GM12878 (cell line): ENCODE data around the gene MPZL1. TPM values are rescaled to one million over a fixed set of nuclear protein-coding genes. Genes with fewer than 3 reads are reported as not detected.

Experiments used
- ATAC-seq: fragments of 200-7000 bp; cut with Tn5 transposase; 3 replicates; pipeline ENCODE4 v1.9.1; 2020; ENCODE audit warnings: mild to moderate bottlenecking, moderate library complexity
- BruUV-seq: library from RNA; stranded (reverse); fragments of 400-500 nt; replicated peaks from 2 replicates; lab custom pipeline; 2021; lab: Mats Ljungman, UMichigan
- CTCF ChIA-PET: fragments of 300-600 bp; sonication (Branson Sonifier 250); formaldehyde crosslinking; extraction: SDS; loops from one replicate; lab custom pipeline; 2021; ENCODE audit warnings: inconsistent platforms; lab: Yijun Ruan, JAX
- POLR2A ChIA-PET: fragments of 350-600 bp; formaldehyde crosslinking; extraction: SDS; loops from one replicate; lab custom pipeline; 2021; ENCODE audit warnings: inconsistent platforms; lab: Charles Lee
- RAD21 ChIA-PET: fragments of 300-600 bp; sonication (Branson Sonifier 250); formaldehyde crosslinking; loops from one replicate; lab custom pipeline; 2023; ENCODE audit warnings: antibody characterized with exemption; ENCODE audit not compliant: unreplicated experiment; lab: Charles Lee
- SMC1A ChIA-PET: fragments of 300-600 bp; sonication (Branson Sonifier 250); formaldehyde crosslinking; loops from one replicate; lab custom pipeline; 2023; ENCODE audit not compliant: unreplicated experiment, uncharacterized antibody; lab: Charles Lee
- DNase-seq: peaks from one replicate; pipeline ENCODE4 v3.0.0-alpha.2; 2011; ENCODE audit warnings: low read depth, low spot score
- FAIRE-seq: peaks from 3 replicates; lab custom pipeline; 2011; peaks lifted over from hg19 to GRCh38; lab: Jason Lieb, UNC
- H2AFZ ChIP-seq: 2 replicates; pipeline ENCODE4 v1.6.0; 2011; ENCODE audit warnings: low read depth, low read length, control low read depth; ENCODE audit not compliant: control insufficient read depth
- H3K27ac ChIP-seq: 2 replicates; pipeline ENCODE4 v1.5.1; 2011; ENCODE audit warnings: control low read depth; ENCODE audit not compliant: control insufficient read depth, insufficient read depth
- H3K27me3 ChIP-seq, 2 experiments: replicated peaks in 1 of 2; 2 replicates each; pipeline versions ENCODE4 v1.6.0 to v1.6.1; 2011; ENCODE audit warnings: low read length in 1 of 2; ENCODE audit not compliant: control insufficient read depth in 2 of 2, insufficient read depth in 2 of 2
- H3K36me3 ChIP-seq, 2 experiments: 2 replicates each; pipeline ENCODE4 v1.5.1; 2011; ENCODE audit warnings: low read length in 1 of 2; ENCODE audit not compliant: control insufficient read depth in 2 of 2, insufficient read depth in 2 of 2
- H3K4me1 ChIP-seq: 2 replicates; pipeline ENCODE4 v1.6.1; 2011; ENCODE audit warnings: mild to moderate bottlenecking, low read length, moderate library complexity, mixed read lengths; ENCODE audit not compliant: control insufficient read depth, insufficient read depth
- H3K4me2 ChIP-seq: 2 replicates; pipeline ENCODE4 v1.6.0; 2011; ENCODE audit warnings: control low read depth; ENCODE audit not compliant: control insufficient read depth, insufficient read depth
- H3K4me3 ChIP-seq: fragments of 200-600 bp; sonication (generic); 2 replicates; pipeline ENCODE4 v1.5.1; 2016
- H3K79me2 ChIP-seq: 2 replicates; pipeline ENCODE4 v1.6.0; 2011; ENCODE audit warnings: low read length; ENCODE audit not compliant: control insufficient read depth, insufficient read depth
- H3K9ac ChIP-seq: 2 replicates; pipeline ENCODE4 v1.8.0; 2011; ENCODE audit warnings: low read length, control low read depth, mixed read lengths; ENCODE audit not compliant: control insufficient read depth, insufficient read depth
- H3K9me3 ChIP-seq: replicated peaks from 3 replicates; pipeline ENCODE4 v1.5.1; 2011; ENCODE audit warnings: mild to moderate bottlenecking, low read length; ENCODE audit not compliant: control insufficient read depth, insufficient read depth
- H4K20me1 ChIP-seq: 2 replicates; pipeline ENCODE4 v1.6.0; 2011; ENCODE audit not compliant: control insufficient read depth, insufficient read depth
- TBL1XR1 ChIP-seq: IDR thresholded peaks from 2 replicates; pipeline ENCODE4 v1.6.1; 2012; ENCODE audit warnings: low read depth, low read length, improper control_type of control experiment
- WGBS: methylation state at CpG from one replicate; pipeline ENCODE4 v1.1.6; 2016; ENCODE audit warnings: low lambda C conversion rate; ENCODE audit not compliant: insufficient replicate concordance, insufficient coverage; ENCODE audit errors: missing lambda C conversion rate; 5-methylcytosine and 5-hydroxymethylcytosine counted together
- in situ Hi-C: fragments of 300-500 bp; cut with MboI; formaldehyde crosslinking; loops from 9 replicates; pipeline ENCODE4 v1.14.3; 2018; ENCODE audit warnings: mixed read lengths
- intact Hi-C: fragments of 100-400 bp; cut with micrococcal nuclease; formaldehyde crosslinking; loops from one replicate; pipeline ENCODE4 v1.14.2; 2022; ENCODE audit not compliant: unreplicated experiment
- polyA plus RNA-seq, 11 experiments: library from polyadenylated mRNA; depleted of rRNA in 4 of 11; unstranded in 6 of 11; stranded (reverse) in 5 of 11; fragments of >200 nt; fragmentation: Nextera tagmentation in 4 of 11; fragmentation: Illumina TruSeq in 1 of 11; extraction: Ambion mirVana in 4 of 11; extraction: Trizol in 1 of 11; gene quantifications; 1 replicate in 1 of 11; 2 replicates in 10 of 11; pipeline versions ENCODE4 v1.2.1 to v1.2.3, GENCODE V29; 2011 to 2016; ENCODE audit warnings: inconsistent platforms in 2 of 11, missing spikeins in 2 of 11, low read depth in 1 of 11
- total RNA-seq, 4 experiments: library from RNA; depleted of rRNA in 3 of 4; stranded (reverse); fragments of >200 nt in 3 of 4; fragmentation: Illumina TruSeq in 1 of 4; extraction: Trizol in 1 of 4; gene quantifications; 2 replicates each; pipeline versions ENCODE4 v1.2.1 to v1.2.3, GENCODE V29; 2013 to 2021
- TF ChIP-seq, protein P1 (sequence below): fragments of 450-650 bp; formaldehyde crosslinking; IDR thresholded peaks from 2 replicates; pipeline ENCODE4 v1.5.0; 2022; ENCODE audit warnings: mild to moderate bottlenecking, missing genetic modification characterization

MPZL1 gene
- total and polyA plus RNA-seq, 10 of the 15 experiments (the other 5 are each of a cell fraction or from before 2014, with no cell fraction given): 9.8 to 60.9 (median 45.9) TPM

DNA sequence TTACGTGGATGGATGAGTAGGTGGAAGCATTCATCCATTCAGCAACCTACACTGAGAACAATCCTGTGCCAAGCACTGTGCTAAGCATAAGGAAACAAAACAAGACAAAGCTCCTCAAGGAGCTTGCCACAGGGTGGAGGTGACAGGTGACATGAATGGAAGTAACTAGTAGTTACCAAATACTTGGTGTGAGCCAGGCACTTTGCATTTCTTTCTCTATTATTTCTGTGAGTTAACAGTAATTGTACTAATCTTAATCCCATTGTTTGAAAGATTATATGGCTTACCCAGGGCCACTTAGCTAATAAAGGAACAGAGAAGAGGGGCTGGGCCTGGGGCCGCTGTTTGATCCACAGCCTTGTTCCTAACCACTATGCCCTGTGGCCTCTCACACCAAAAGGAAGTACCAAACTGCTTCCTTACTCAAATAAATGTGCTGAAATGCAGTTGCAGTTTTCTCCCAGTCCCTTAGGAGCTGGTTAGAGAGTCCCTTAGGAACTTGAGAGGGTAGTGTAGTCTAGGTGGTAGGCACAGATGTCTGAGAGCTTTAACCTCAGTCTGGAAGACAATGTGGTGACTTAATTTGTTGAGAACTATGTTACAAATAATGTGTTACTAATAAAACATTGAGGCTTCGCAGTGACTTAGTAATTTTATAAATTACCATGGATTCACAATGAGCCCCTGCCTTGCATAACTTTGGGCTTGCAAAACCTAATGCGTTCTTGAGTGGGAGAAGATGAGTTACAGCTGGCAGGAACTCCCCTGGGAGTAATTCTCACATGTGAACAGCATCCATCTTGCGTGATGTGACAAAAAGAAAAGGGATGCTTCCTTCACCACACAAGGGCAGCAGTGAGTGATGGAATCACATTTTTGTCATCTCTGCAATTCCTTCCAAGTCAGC lies 69.8 kb downstream of the MPZL1 start:
- 84% methylated on average over 5 of the region's 5 CpGs for WGBS
- ChIA-PET RAD21 (no interaction called here), CTCF (interaction anchor here (1.1 to 1.5 kb wide), 4 partner anchors 12 to 291 kb away, joined by 3 to 5 read pairs (median 4); no protein-coding TSS in a partner anchor), SMC1A (no interaction called here), POLR2A (interaction anchor here (0.8 kb wide), 1 partner anchor 449 kb away, joined by 3 read pairs; no protein-coding TSS in a partner anchor)
- Histone ChIP-seq H4K20me1 (no peaks in the 10 kb centered on the region), H3K9ac (no peak overlapping the region), H3K36me3 (peaks cover 4 to 10% of the 10 kb centered on the region in 2 experiments; a peak in 2 of 4 replicates), H3K4me1 (no peaks in the 10 kb centered on the region), H3K4me2 (no peak overlapping the region), H3K9me3 (no peaks in the 10 kb centered on the region), H3K27me3 (no peaks in the 10 kb centered on the region), H3K4me3 (no peak overlapping the region), H3K27ac (no peak overlapping the region), H3K79me2 (no peaks in the 10 kb centered on the region), H2AFZ (no peak overlapping the region)
- ATAC-seq (no peak), DNase-seq (no peak), FAIRE-seq (no peak)
- no TSS peak for BruUV-seq
- in situ Hi-C loops (no loop called here), intact Hi-C loops (no loop called here)
- TF ChIP-seq TBL1XR1: no peak
- TF ChIP-seq, protein P1, sequence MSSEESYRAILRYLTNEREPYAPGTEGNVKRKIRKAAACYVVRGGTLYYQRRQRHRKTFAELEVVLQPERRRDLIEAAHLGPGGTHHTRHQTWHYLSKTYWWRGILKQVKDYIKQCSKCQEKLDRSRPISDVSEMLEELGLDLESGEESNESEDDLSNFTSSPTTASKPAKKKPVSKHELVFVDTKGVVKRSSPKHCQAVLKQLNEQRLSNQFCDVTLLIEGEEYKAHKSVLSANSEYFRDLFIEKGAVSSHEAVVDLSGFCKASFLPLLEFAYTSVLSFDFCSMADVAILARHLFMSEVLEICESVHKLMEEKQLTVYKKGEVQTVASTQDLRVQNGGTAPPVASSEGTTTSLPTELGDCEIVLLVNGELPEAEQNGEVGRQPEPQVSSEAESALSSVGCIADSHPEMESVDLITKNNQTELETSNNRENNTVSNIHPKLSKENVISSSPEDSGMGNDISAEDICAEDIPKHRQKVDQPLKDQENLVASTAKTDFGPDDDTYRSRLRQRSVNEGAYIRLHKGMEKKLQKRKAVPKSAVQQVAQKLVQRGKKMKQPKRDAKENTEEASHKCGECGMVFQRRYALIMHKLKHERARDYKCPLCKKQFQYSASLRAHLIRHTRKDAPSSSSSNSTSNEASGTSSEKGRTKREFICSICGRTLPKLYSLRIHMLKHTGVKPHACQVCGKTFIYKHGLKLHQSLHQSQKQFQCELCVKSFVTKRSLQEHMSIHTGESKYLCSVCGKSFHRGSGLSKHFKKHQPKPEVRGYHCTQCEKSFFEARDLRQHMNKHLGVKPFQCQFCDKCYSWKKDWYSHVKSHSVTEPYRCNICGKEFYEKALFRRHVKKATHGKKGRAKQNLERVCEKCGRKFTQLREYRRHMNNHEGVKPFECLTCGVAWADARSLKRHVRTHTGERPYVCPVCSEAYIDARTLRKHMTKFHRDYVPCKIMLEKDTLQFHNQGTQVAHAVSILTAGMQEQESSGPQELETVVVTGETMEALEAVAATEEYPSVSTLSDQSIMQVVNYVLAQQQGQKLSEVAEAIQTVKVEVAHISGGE (CRISPR knock-in tag): no peak
